ENCODE data around the gene KIF2A. TPM values are rescaled to one million over a fixed set of nuclear protein-coding genes. Genes with fewer than 3 reads are reported as not detected.

The KIF2A gene
- total RNA-seq, 1 experiment from 2014 or later: 42.9 TPM

GRCh38 chr5:62376064-62376463, 70.1 kb downstream of the KIF2A start:
- ATAC-seq (peak; percentile 87), DNase-seq (ENCODE audit: low read depth, low spot score) (peak; percentile 21)
- ChIA-PET RAD21 (ENCODE audit: low non-redundant PET in 1 of 2, low total read pairs in 2 of 2, uncharacterized antibody in 2 of 2, unreplicated experiment in 2 of 2) (no interaction called here), POLR2A (no interaction called here), CTCF (no interaction called here)
- Histone ChIP-seq H3K4me3 (replicated peaks in 1 of 2; ENCODE audit: low read depth in 1 of 2, low read length in 2 of 2) (no peak overlapping the region), H3K9ac (ENCODE audit: low read length) (no peak overlapping the region), H4K20me1 (ENCODE audit: insufficient read depth) (no peaks in the 10 kb centered on the region), H2AFZ (ENCODE audit: low read depth, low read length, poor library complexity, severe bottlenecking) (no peak overlapping the region), H3K9me3 (ENCODE audit: control insufficient read depth in 1 of 2, insufficient read depth in 1 of 2, low read depth in 1 of 2, low read length in 2 of 2) (no peaks in the 10 kb centered on the region), H3K36me3 (ENCODE audit: control insufficient read depth in 1 of 2, insufficient read depth in 2 of 2, low read length in 2 of 2) (peaks cover 8 to 10% of the 10 kb centered on the region in 2 experiments; a peak in 2 of 4 replicates), H3K79me2 (ENCODE audit: insufficient read depth, low read length) (no peaks in the 10 kb centered on the region), H3K27me3 (ENCODE audit: insufficient read depth, low read length) (no peaks in the 10 kb centered on the region), H3K4me1 (ENCODE audit: control insufficient read depth in 1 of 2, insufficient read depth in 2 of 2, low read length in 2 of 2) (peaks cover 6 to 23% of the 10 kb centered on the region in 2 experiments), H3K27ac (ENCODE audit: low read depth, low read length) (no peak overlapping the region), H3K4me2 (ENCODE audit: low read length) (peak overlapping the region; percentile 36), H3K9me2 (ENCODE audit: insufficient read depth) (no peaks in the 10 kb centered on the region)
- TF ChIP-seq CBX3 (IDR thresholded peaks at IDR 0.05; ENCODE audit: low read depth) (no peak), EGR1 (IDR thresholded peaks at IDR 0.05; ENCODE audit: low read depth) (no peak), EZH2 (IDR thresholded peaks at IDR 0.05) (no peak), SP1 (IDR thresholded peaks at IDR 0.05; ENCODE audit: low read depth) (no peak), FOSL1 (IDR thresholded peaks at IDR 0.05; ENCODE audit: low read depth) (0 out of 2 replicates have a peak, but pooled peaks have one; percentile 30), YY1 (IDR thresholded peaks at IDR 0.05; ENCODE audit: extremely low read depth, insufficient replicate concordance, low read depth, low read length) (peak; percentile 24), POLR2AphosphoS5 (IDR thresholded peaks at IDR 0.05; ENCODE audit: low read depth, low read length) (no peak), CTCF (IDR thresholded peaks at IDR 0.05 in 2 of 3, conservative IDR thresholded peaks at IDR 0.05 in 1 of 3; ENCODE audit: borderline replicate concordance in 1 of 3, insufficient read depth in 1 of 3, low read depth in 2 of 3, low read length in 2 of 3) (no peak), MAX (IDR thresholded peaks at IDR 0.05) (no peak), JUND (IDR thresholded peaks at IDR 0.05) (peak; percentile 28; the same call in 1 of the 2 replicates), REST (IDR thresholded peaks at IDR 0.05; ENCODE audit: low read depth) (no peak), EZH2phosphoT487 (IDR thresholded peaks at IDR 0.05; ENCODE audit: borderline replicate concordance) (no peak)
- no TSS peak for BruUV-seq (replicated peaks)
- intact Hi-C loops (cut with micrococcal nuclease): no loop called here

All from HCT116 (cell line).